Ovary (tissue), 3 donors: ENCODE measurements around the gene UIMC1.
"Not testable (repeated sequence)": the region's sequence is repeated elsewhere in the genome, so short reads cannot be mapped to it uniquely, and the experiment has no call there.

ENCODE experiments used
- POLR2A ChIP-seq: fragments of 450-650 bp; IDR thresholded peaks from one replicate; pipeline ENCODE4 v1.6.1; 2017; ENCODE audit warnings: antibody characterized with exemption, mild to moderate bottlenecking, moderate library complexity
- TF ChIP-seq, protein P1 (sequence below), 3 donors: fragments of 450-650 bp in 2 of 3; fragments of 200-600 bp in 1 of 3; IDR thresholded peaks; one replicate each; pipeline versions ENCODE4 v1.5.1 to v1.8.0; 2016 to 2022; ENCODE audit warnings: antibody characterized with exemption in 3 of 3, mild to moderate bottlenecking in 1 of 3
- donor health status: DM: no; HTN: no; CAD: no.

DNA sequence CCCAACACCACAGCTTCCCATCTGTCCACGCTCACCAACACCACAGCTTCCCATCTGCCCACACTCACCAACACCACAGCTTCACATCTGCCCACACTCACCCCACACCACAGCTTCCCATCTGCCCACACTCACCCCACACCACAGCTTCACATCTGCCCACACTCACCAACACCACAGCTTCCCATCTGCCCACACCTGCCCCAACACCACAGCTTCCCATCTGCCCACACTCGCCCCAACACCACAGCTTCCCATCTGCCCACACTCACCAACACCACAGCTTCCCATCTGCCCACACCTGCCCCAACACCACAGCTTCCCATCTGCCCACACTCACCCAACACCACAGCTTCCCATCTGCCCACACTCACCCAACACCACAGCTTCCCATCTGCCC, 134.0 kb downstream of the UIMC1 start:
- TF ChIP-seq, protein P1, sequence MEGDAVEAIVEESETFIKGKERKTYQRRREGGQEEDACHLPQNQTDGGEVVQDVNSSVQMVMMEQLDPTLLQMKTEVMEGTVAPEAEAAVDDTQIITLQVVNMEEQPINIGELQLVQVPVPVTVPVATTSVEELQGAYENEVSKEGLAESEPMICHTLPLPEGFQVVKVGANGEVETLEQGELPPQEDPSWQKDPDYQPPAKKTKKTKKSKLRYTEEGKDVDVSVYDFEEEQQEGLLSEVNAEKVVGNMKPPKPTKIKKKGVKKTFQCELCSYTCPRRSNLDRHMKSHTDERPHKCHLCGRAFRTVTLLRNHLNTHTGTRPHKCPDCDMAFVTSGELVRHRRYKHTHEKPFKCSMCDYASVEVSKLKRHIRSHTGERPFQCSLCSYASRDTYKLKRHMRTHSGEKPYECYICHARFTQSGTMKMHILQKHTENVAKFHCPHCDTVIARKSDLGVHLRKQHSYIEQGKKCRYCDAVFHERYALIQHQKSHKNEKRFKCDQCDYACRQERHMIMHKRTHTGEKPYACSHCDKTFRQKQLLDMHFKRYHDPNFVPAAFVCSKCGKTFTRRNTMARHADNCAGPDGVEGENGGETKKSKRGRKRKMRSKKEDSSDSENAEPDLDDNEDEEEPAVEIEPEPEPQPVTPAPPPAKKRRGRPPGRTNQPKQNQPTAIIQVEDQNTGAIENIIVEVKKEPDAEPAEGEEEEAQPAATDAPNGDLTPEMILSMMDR (IDR thresholded peaks at IDR 0.05) = not testable (repeated sequence)
- TF ChIP-seq POLR2A = not testable (repeated sequence)
